B cell (primary cell): Measurements from ENCODE around the gene PLEKHB1.

Source experiments
- CTCF ChIP-seq: fragments of 200-600 bp; IDR thresholded peaks from one replicate; pipeline ENCODE4 v1.8.0; 2022; ENCODE audit warnings: antibody characterized with exemption, mild to moderate bottlenecking
- EZH2 ChIP-seq: IDR thresholded peaks from 2 replicates; pipeline ENCODE4 v1.6.1; 2012; ENCODE audit warnings: borderline replicate concordance, low read depth, mild to moderate bottlenecking, moderate library complexity, low read length; ENCODE audit not compliant: insufficient read depth, poor library complexity, severe bottlenecking

- no peak for TF ChIP-seq CTCF
- TF ChIP-seq EZH2, result no peak
Observed at GRCh38 chr11:73652046-73652730, 5.8 kb downstream of the PLEKHB1 start.
